Measurements from ENCODE around the gene MLPH. TPM values are rescaled to one million over a fixed set of nuclear protein-coding genes. Genes with fewer than 3 reads are reported as not detected.
"Not testable (repeated sequence)": the region's sequence is repeated elsewhere in the genome, so short reads cannot be mapped to it uniquely, and the experiment has no call there.

Gene MLPH
- total RNA-seq, 1 donor from 2014 or later: not detected

GRCh38 chr2:237464757-237465391 is 22.2 kb upstream of the MLPH start:
- Mint-ChIP-seq H3K4me1 (ENCODE audit: low read depth) (peaks cover 7% of the 10 kb centered on the region), H3K9me3 (no peaks in the 10 kb centered on the region), H3K36me3 (ENCODE audit: low read depth) (no peaks in the 10 kb centered on the region), H3K4me3 (ENCODE audit: low read depth) (no peak overlapping the region), H3K27ac (no peak overlapping the region), H3K27me3 (ENCODE audit: low read depth) (peaks cover 2% of the 10 kb centered on the region)
- DNase-seq (ENCODE audit: low spot score): no peak
- intact Hi-C loops (cut with micrococcal nuclease): no loop called here

- DNase-seq (ENCODE audit: low spot score): no peak
- Mint-ChIP-seq H3K27me3 (ENCODE audit: low read depth) (peaks cover 2% of the 10 kb centered on the region), H3K4me1 (ENCODE audit: low read depth) (peaks cover 3% of the 10 kb centered on the region), H3K27ac (no peak overlapping the region), H3K4me3 (ENCODE audit: low read depth) (no peak overlapping the region), H3K9me3 (no peaks in the 10 kb centered on the region), H3K36me3 (ENCODE audit: low read depth) (no peaks in the 10 kb centered on the region)
- intact Hi-C loops (cut with micrococcal nuclease): no loop called here
Observed at GRCh38 chr2:237465515-237466148, 21.4 kb upstream of the MLPH start.

- Mint-ChIP-seq H3K27me3 (ENCODE audit: low read depth) (peaks cover 2% of the 10 kb centered on the region), H3K4me3 (ENCODE audit: low read depth) (no peak overlapping the region), H3K36me3 (ENCODE audit: low read depth) (no peaks in the 10 kb centered on the region), H3K9me3 (no peaks in the 10 kb centered on the region), H3K27ac (no peak overlapping the region), H3K4me1 (ENCODE audit: low read depth) (peaks cover 3% of the 10 kb centered on the region)
- intact Hi-C loops (cut with micrococcal nuclease): no loop called here
- DNase-seq (ENCODE audit: low spot score): no peak
Observed at GRCh38 chr2:237466211-237466610, 20.8 kb upstream of the MLPH start.

- DNase-seq (ENCODE audit: low spot score): no peak
- Mint-ChIP-seq H3K27me3 (ENCODE audit: low read depth) (peaks cover 2% of the 10 kb centered on the region), H3K9me3 (no peaks in the 10 kb centered on the region), H3K4me3 (ENCODE audit: low read depth) (no peak overlapping the region), H3K27ac (no peak overlapping the region), H3K36me3 (ENCODE audit: low read depth) (no peaks in the 10 kb centered on the region), H3K4me1 (ENCODE audit: low read depth) (peaks cover 3% of the 10 kb centered on the region)
- intact Hi-C loops (cut with micrococcal nuclease): no loop called here
Observed at GRCh38 chr2:237467447-237468179, 19.4 kb upstream of the MLPH start.

GRCh38 chr2:237469410-237469809 is 17.6 kb upstream of the MLPH start:
- DNase-seq (ENCODE audit: low spot score); H3K27me3 Mint-ChIP-seq (ENCODE audit: low read depth); H3K4me1 Mint-ChIP-seq (ENCODE audit: low read depth); intact Hi-C loops (cut with micrococcal nuclease); H3K9me3 Mint-ChIP-seq; H3K4me3 Mint-ChIP-seq (ENCODE audit: low read depth); H3K27ac Mint-ChIP-seq; H3K36me3 Mint-ChIP-seq (ENCODE audit: low read depth): not testable (repeated sequence)

GRCh38 chr2:237469849-237470248 is 17.2 kb upstream of the MLPH start:
- H3K9me3 Mint-ChIP-seq: no peaks in the 10 kb centered on the region
- intact Hi-C loops (cut with micrococcal nuclease): no loop called here
- DNase-seq (ENCODE audit: low spot score): no peak
- H3K4me1 Mint-ChIP-seq (ENCODE audit: low read depth): peaks cover 10% of the 10 kb centered on the region
- no peak overlapping the region for H3K4me3 Mint-ChIP-seq (ENCODE audit: low read depth)
- H3K27ac Mint-ChIP-seq: no peak overlapping the region
- H3K36me3 Mint-ChIP-seq (ENCODE audit: low read depth): no peaks in the 10 kb centered on the region
- peaks cover 2% of the 10 kb centered on the region for H3K27me3 Mint-ChIP-seq (ENCODE audit: low read depth)

GRCh38 chr2:237470914-237471313 is 16.1 kb upstream of the MLPH start:
- peaks cover 3% of the 10 kb centered on the region for H3K27me3 Mint-ChIP-seq (ENCODE audit: low read depth)
- H3K4me1 Mint-ChIP-seq (ENCODE audit: low read depth): peaks cover 12% of the 10 kb centered on the region
- no peaks in the 10 kb centered on the region for H3K9me3 Mint-ChIP-seq
- DNase-seq (ENCODE audit: low spot score): no peak
- H3K27ac Mint-ChIP-seq: no peak overlapping the region
- no peaks in the 10 kb centered on the region for H3K36me3 Mint-ChIP-seq (ENCODE audit: low read depth)
- intact Hi-C loops (cut with micrococcal nuclease): no loop called here
- H3K4me3 Mint-ChIP-seq (ENCODE audit: low read depth): no peak overlapping the region

- no peak for DNase-seq (ENCODE audit: low spot score)
Observed at GRCh38 chr2:237471438-237472186, 15.4 kb upstream of the MLPH start.

GRCh38 chr2:237472187-237472712 is 14.8 kb upstream of the MLPH start:
- Mint-ChIP-seq H3K27ac (no peak overlapping the region), H3K4me1 (ENCODE audit: low read depth) (peaks cover 16% of the 10 kb centered on the region), H3K9me3 (no peaks in the 10 kb centered on the region), H3K4me3 (ENCODE audit: low read depth) (no peak overlapping the region), H3K36me3 (ENCODE audit: low read depth) (no peaks in the 10 kb centered on the region), H3K27me3 (ENCODE audit: low read depth) (peaks cover 14% of the 10 kb centered on the region)
- intact Hi-C loops (cut with micrococcal nuclease): no loop called here
- DNase-seq (ENCODE audit: low spot score): no peak

More at GRCh38 chr2:237471438-237472186, 15.4 kb upstream of the MLPH start:
- Mint-ChIP-seq H3K27ac (no peak overlapping the region), H3K4me1 (ENCODE audit: low read depth) (peaks cover 16% of the 10 kb centered on the region), H3K4me3 (ENCODE audit: low read depth) (no peak overlapping the region), H3K27me3 (ENCODE audit: low read depth) (peaks cover 9% of the 10 kb centered on the region), H3K9me3 (no peaks in the 10 kb centered on the region), H3K36me3 (ENCODE audit: low read depth) (no peaks in the 10 kb centered on the region)
- intact Hi-C loops (cut with micrococcal nuclease): no loop called here

- H3K27ac Mint-ChIP-seq: no peak overlapping the region
- H3K36me3 Mint-ChIP-seq (ENCODE audit: low read depth): no peaks in the 10 kb centered on the region
- DNase-seq (ENCODE audit: low spot score): no peak
- no peak overlapping the region for H3K4me3 Mint-ChIP-seq (ENCODE audit: low read depth)
- intact Hi-C loops (cut with micrococcal nuclease): no loop called here
- peaks cover 21% of the 10 kb centered on the region for H3K27me3 Mint-ChIP-seq (ENCODE audit: low read depth)
- no peaks in the 10 kb centered on the region for H3K9me3 Mint-ChIP-seq
- peaks cover 16% of the 10 kb centered on the region for H3K4me1 Mint-ChIP-seq (ENCODE audit: low read depth)
Observed at GRCh38 chr2:237472909-237473877, 13.9 kb upstream of the MLPH start.

- Mint-ChIP-seq H3K4me3 (ENCODE audit: low read depth) (peak overlapping the region; percentile 84), H3K4me1 (ENCODE audit: low read depth) (peaks cover 16% of the 10 kb centered on the region), H3K36me3 (ENCODE audit: low read depth) (no peaks in the 10 kb centered on the region), H3K27ac (peak overlapping the region; percentile 70), H3K9me3 (no peaks in the 10 kb centered on the region), H3K27me3 (ENCODE audit: low read depth) (peaks cover 26% of the 10 kb centered on the region)
- intact Hi-C loops (cut with micrococcal nuclease): loop anchor here (2.0 kb wide), 2 partner anchors 33 to 41 kb away; no protein-coding TSS in a partner anchor
- DNase-seq (ENCODE audit: low spot score): no peak
Observed at GRCh38 chr2:237473878-237474441, 13.1 kb upstream of the MLPH start.
